Astrocyte (in vitro differentiated cells and primary cell): ENCODE results near the gene PNPLA1. TPM values are rescaled to one million over a fixed set of nuclear protein-coding genes. Genes with fewer than 3 reads are reported as not detected.

Source experiments
- DNase-seq: peaks from one replicate; pipeline ENCODE4 v3.0.0-alpha.2; 2010; ENCODE audit warnings: low read depth
- FAIRE-seq: peaks from 2 replicates; lab custom pipeline; 2011; peaks lifted over from hg19 to GRCh38; lab: Jason Lieb, UNC
- H2AFZ ChIP-seq: 2 replicates; pipeline ENCODE4 v1.6.0; 2012; ENCODE audit warnings: low read depth, low read length, inconsistent platforms
- H3K27ac ChIP-seq: 2 replicates; pipeline ENCODE4 v1.5.1; 2011; ENCODE audit warnings: low read depth, low read length, inconsistent platforms
- H3K27me3 ChIP-seq: 2 replicates; pipeline ENCODE4 v1.6.0; 2011; ENCODE audit warnings: low read length, inconsistent platforms; ENCODE audit not compliant: insufficient read depth
- H3K36me3 ChIP-seq: 2 replicates; pipeline ENCODE4 v1.5.1; 2011; ENCODE audit warnings: low read length, inconsistent platforms; ENCODE audit not compliant: insufficient read depth
- H3K4me1 ChIP-seq: 2 replicates; pipeline ENCODE4 v1.5.1; 2011; ENCODE audit warnings: low read length, inconsistent platforms; ENCODE audit not compliant: insufficient read depth
- H3K4me2 ChIP-seq: 2 replicates; pipeline ENCODE4 v1.6.0; 2012; ENCODE audit warnings: low read length, inconsistent platforms
- H3K4me3 ChIP-seq: 2 replicates; pipeline ENCODE4 v1.5.1; 2011; ENCODE audit warnings: low read depth, mild to moderate bottlenecking, low read length, inconsistent platforms; ENCODE audit not compliant: insufficient read depth
- H3K79me2 ChIP-seq: 2 replicates; pipeline ENCODE4 v1.6.0; 2012; ENCODE audit warnings: mild to moderate bottlenecking, low read length, inconsistent platforms; ENCODE audit not compliant: insufficient read depth
- H3K9ac ChIP-seq: 2 replicates; pipeline ENCODE4 v1.6.0; 2012; ENCODE audit warnings: mild to moderate bottlenecking, low read length, inconsistent platforms
- H3K9me3 ChIP-seq: 2 replicates; pipeline ENCODE4 v1.5.1; 2012; ENCODE audit warnings: low read depth, mild to moderate bottlenecking, low read length, inconsistent platforms; ENCODE audit not compliant: insufficient read depth
- H4K20me1 ChIP-seq: 2 replicates; pipeline ENCODE4 v1.6.0; 2012; ENCODE audit warnings: low read length, inconsistent platforms; ENCODE audit not compliant: insufficient read depth
- H3K27ac Mint-ChIP-seq: one replicate; pipeline ENCODE4 v1.8.0; 2021; ENCODE audit warnings: mild to moderate bottlenecking, mixed read lengths; ENCODE audit not compliant: unreplicated experiment
- H3K27me3 Mint-ChIP-seq: one replicate; pipeline ENCODE4 v1.8.0; 2021; ENCODE audit warnings: low read depth, mixed read lengths; ENCODE audit not compliant: unreplicated experiment
- H3K36me3 Mint-ChIP-seq: one replicate; pipeline ENCODE4 v1.8.0; 2021; ENCODE audit warnings: low read depth, mixed read lengths; ENCODE audit not compliant: unreplicated experiment
- H3K4me1 Mint-ChIP-seq: one replicate; pipeline ENCODE4 v1.8.0; 2021; ENCODE audit warnings: low read depth, mixed read lengths; ENCODE audit not compliant: unreplicated experiment
- H3K4me3 Mint-ChIP-seq: one replicate; pipeline ENCODE4 v1.8.0; 2021; ENCODE audit warnings: mild to moderate bottlenecking, moderate library complexity, mixed read lengths; ENCODE audit not compliant: unreplicated experiment
- H3K9me3 Mint-ChIP-seq: one replicate; pipeline ENCODE4 v1.8.0; 2021; ENCODE audit warnings: mild to moderate bottlenecking, mixed read lengths; ENCODE audit not compliant: unreplicated experiment
- EZH2 ChIP-seq: IDR thresholded peaks from 2 replicates; pipeline ENCODE4 v1.6.1; 2012; ENCODE audit warnings: mild to moderate bottlenecking, low read length, inconsistent platforms; ENCODE audit not compliant: insufficient read depth
- total RNA-seq: library from RNA; stranded (reverse); gene quantifications from 2 replicates; pipeline ENCODE4 v1.2.1, GENCODE V29; 2021
- TF ChIP-seq, protein P1 (sequence below): IDR thresholded peaks from 2 replicates; pipeline ENCODE4 v1.5.1; 2011; ENCODE audit warnings: low read depth, mild to moderate bottlenecking, inconsistent platforms, low read length, moderate library complexity; ENCODE audit not compliant: insufficient read depth

PNPLA1 gene
- total RNA-seq, 1 donor from 2014 or later: not detected

GRCh38 chr6:36327226-36327918, 57.5 kb downstream of the PNPLA1 start:
- peaks cover 43% of the 10 kb centered on the region for H3K27me3 ChIP-seq

GRCh38 chr6:36327919-36328236, 58.0 kb downstream of the PNPLA1 start:
- no peak for FAIRE-seq
- Histone ChIP-seq H3K9me3 (no peaks in the 10 kb centered on the region), H3K27me3 (peaks cover 48% of the 10 kb centered on the region), H4K20me1 (no peaks in the 10 kb centered on the region), H3K27ac (no peak overlapping the region), H3K9ac (no peak overlapping the region), H3K79me2 (no peaks in the 10 kb centered on the region), H3K36me3 (no peaks in the 10 kb centered on the region), H3K4me1 (no peaks in the 10 kb centered on the region), H2AFZ (no peak overlapping the region), H3K4me3 (no peak overlapping the region), H3K4me2 (no peak overlapping the region)
- no peaks in the 10 kb centered on the region for H3K36me3 Mint-ChIP-seq
- H3K9me3 Mint-ChIP-seq: peaks cover 6% of the 10 kb centered on the region
- TF ChIP-seq EZH2: no peak
- TF ChIP-seq, protein P1, sequence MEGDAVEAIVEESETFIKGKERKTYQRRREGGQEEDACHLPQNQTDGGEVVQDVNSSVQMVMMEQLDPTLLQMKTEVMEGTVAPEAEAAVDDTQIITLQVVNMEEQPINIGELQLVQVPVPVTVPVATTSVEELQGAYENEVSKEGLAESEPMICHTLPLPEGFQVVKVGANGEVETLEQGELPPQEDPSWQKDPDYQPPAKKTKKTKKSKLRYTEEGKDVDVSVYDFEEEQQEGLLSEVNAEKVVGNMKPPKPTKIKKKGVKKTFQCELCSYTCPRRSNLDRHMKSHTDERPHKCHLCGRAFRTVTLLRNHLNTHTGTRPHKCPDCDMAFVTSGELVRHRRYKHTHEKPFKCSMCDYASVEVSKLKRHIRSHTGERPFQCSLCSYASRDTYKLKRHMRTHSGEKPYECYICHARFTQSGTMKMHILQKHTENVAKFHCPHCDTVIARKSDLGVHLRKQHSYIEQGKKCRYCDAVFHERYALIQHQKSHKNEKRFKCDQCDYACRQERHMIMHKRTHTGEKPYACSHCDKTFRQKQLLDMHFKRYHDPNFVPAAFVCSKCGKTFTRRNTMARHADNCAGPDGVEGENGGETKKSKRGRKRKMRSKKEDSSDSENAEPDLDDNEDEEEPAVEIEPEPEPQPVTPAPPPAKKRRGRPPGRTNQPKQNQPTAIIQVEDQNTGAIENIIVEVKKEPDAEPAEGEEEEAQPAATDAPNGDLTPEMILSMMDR: no peak
- peaks cover 3% of the 10 kb centered on the region for H3K4me1 Mint-ChIP-seq
- no peak overlapping the region for H3K27ac Mint-ChIP-seq
- no peak for DNase-seq
- H3K27me3 Mint-ChIP-seq: peaks cover 27% of the 10 kb centered on the region
- no peak overlapping the region for H3K4me3 Mint-ChIP-seq

More at GRCh38 chr6:36327226-36327918, 57.5 kb downstream of the PNPLA1 start:
- H3K4me3 Mint-ChIP-seq: no peak overlapping the region
- no peaks in the 10 kb centered on the region for H3K9me3 ChIP-seq
- H3K36me3 Mint-ChIP-seq: no peaks in the 10 kb centered on the region
- no peak overlapping the region for H3K27ac Mint-ChIP-seq
- H3K4me3 ChIP-seq: no peak overlapping the region
- DNase-seq: no peak
- H3K9me3 Mint-ChIP-seq: peaks cover 5% of the 10 kb centered on the region
- no peaks in the 10 kb centered on the region for H3K36me3 ChIP-seq
- H2AFZ ChIP-seq: no peak overlapping the region
- H3K27me3 Mint-ChIP-seq: peaks cover 23% of the 10 kb centered on the region
- H3K4me1 ChIP-seq: no peaks in the 10 kb centered on the region
- H4K20me1 ChIP-seq: no peaks in the 10 kb centered on the region
- no peak for TF ChIP-seq EZH2
- TF ChIP-seq, protein P1: no peak
- H3K27ac ChIP-seq: no peak overlapping the region
- H3K79me2 ChIP-seq: no peaks in the 10 kb centered on the region
- H3K9ac ChIP-seq: no peak overlapping the region
- H3K4me1 Mint-ChIP-seq: peaks cover 2% of the 10 kb centered on the region
- no peak for FAIRE-seq
- no peak overlapping the region for H3K4me2 ChIP-seq

- peaks cover 6% of the 10 kb centered on the region for H3K4me1 Mint-ChIP-seq
- no peak for DNase-seq
- H3K4me1 ChIP-seq: no peaks in the 10 kb centered on the region
Observed at GRCh38 chr6:36328600-36328999, 58.7 kb downstream of the PNPLA1 start.

More at GRCh38 chr6:36328600-36328999, 58.7 kb downstream of the PNPLA1 start:
- no peaks in the 10 kb centered on the region for H3K79me2 ChIP-seq
- peaks cover 6% of the 10 kb centered on the region for H3K9me3 Mint-ChIP-seq
- no peaks in the 10 kb centered on the region for H3K36me3 Mint-ChIP-seq
- H3K27me3 Mint-ChIP-seq: peaks cover 24% of the 10 kb centered on the region
- no peak overlapping the region for H3K4me3 ChIP-seq
- H4K20me1 ChIP-seq: no peaks in the 10 kb centered on the region
- H3K36me3 ChIP-seq: no peaks in the 10 kb centered on the region
- no peak overlapping the region for H3K27ac Mint-ChIP-seq
- peaks cover 56% of the 10 kb centered on the region for H3K27me3 ChIP-seq
- no peak overlapping the region for H3K4me3 Mint-ChIP-seq
- H2AFZ ChIP-seq: no peak overlapping the region
- no peak for FAIRE-seq
- no peak overlapping the region for H3K9ac ChIP-seq
- H3K27ac ChIP-seq: no peak overlapping the region
- TF ChIP-seq EZH2: no peak
- TF ChIP-seq, protein P1: no peak
- H3K4me2 ChIP-seq: no peak overlapping the region
- H3K9me3 ChIP-seq: no peaks in the 10 kb centered on the region
